HepG2 (cell line): ENCODE data around the gene PDC. TPM values are rescaled to one million over a fixed set of nuclear protein-coding genes. Genes with fewer than 3 reads are reported as not detected.
"Not testable (repeated sequence)": the region's sequence is repeated elsewhere in the genome, so short reads cannot be mapped to it uniquely, and the experiment has no call there.

ENCODE experiments used
- ATAC-seq: fragments of 200-7000 bp; cut with Tn5 transposase; 3 replicates; pipeline ENCODE4 v1.9.1; 2020; ENCODE audit warnings: mild to moderate bottlenecking, moderate library complexity
- BruUV-seq: library from RNA; stranded (reverse); fragments of 400-500 nt; replicated peaks from 2 replicates; lab custom pipeline; 2021; lab: Mats Ljungman, UMichigan
- CTCF ChIA-PET: fragments of 300-600 bp; formaldehyde crosslinking; extraction: SDS; loops from one replicate; lab custom pipeline; 2021; ENCODE audit warnings: low total read pairs, inconsistent platforms, low intra/inter-chr PET ratio; lab: Yijun Ruan, JAX
- POLR2A ChIA-PET: fragments of 350-600 bp; sonication (Branson Sonifier 250); formaldehyde crosslinking; loops from one replicate; lab custom pipeline; 2020; ENCODE audit warnings: antibody characterized with exemption, inconsistent platforms; lab: Yijun Ruan, JAX
- DNase-seq: peaks from one replicate; pipeline ENCODE4 v3.0.0-alpha.2; 2015; ENCODE audit warnings: low spot score
- FAIRE-seq: peaks from 3 replicates; lab custom pipeline; 2011; peaks lifted over from hg19 to GRCh38; lab: Jason Lieb, UNC
- H2AFZ ChIP-seq: one replicate; pipeline ENCODE4 v1.6.1; 2011; ENCODE audit warnings: low read length, inconsistent platforms
- H3K27ac ChIP-seq: fragments of 300-600 bp; 3 replicates; pipeline ENCODE4 v1.8.0; 2011; ENCODE audit warnings: mixed run types, mild to moderate bottlenecking, mixed read lengths, low read length, inconsistent platforms; ENCODE audit not compliant: insufficient read depth; ENCODE audit errors: extremely low read length
- H3K27me3 ChIP-seq, 2 experiments: fragments of 200-600 bp in 1 of 2; 2 replicates in 1 of 2; 3 replicates in 1 of 2; pipeline versions ENCODE4 v1.6.0 to v1.8.0; 2011; ENCODE audit warnings: low read length in 2 of 2, mild to moderate bottlenecking in 2 of 2, moderate library complexity in 2 of 2, inconsistent platforms in 1 of 2; ENCODE audit not compliant: insufficient read depth in 2 of 2, control insufficient read depth in 1 of 2
- H3K36me3 ChIP-seq, 2 experiments: fragments of 200-600 bp in 1 of 2; replicated peaks in 1 of 2; 2 replicates in 1 of 2; 3 replicates in 1 of 2; pipeline versions ENCODE4 v1.5.1 to v1.8.0; 2011; ENCODE audit warnings: low read length in 2 of 2, inconsistent platforms in 1 of 2; ENCODE audit not compliant: insufficient read depth in 2 of 2, control insufficient read depth in 1 of 2
- H3K4me1 ChIP-seq: 2 replicates; pipeline ENCODE4 v1.5.1; 2012; ENCODE audit warnings: low read length, inconsistent platforms; ENCODE audit not compliant: insufficient read depth
- H3K4me2 ChIP-seq: 2 replicates; pipeline ENCODE4 v1.6.0; 2011; ENCODE audit warnings: low read depth, low read length, inconsistent platforms
- H3K4me3 ChIP-seq, 3 experiments: fragments of 200-600 bp in 1 of 3; sonication (generic), shearing (Covaris generic) in 1 of 3; replicated peaks in 1 of 3; 2 replicates each; pipeline ENCODE4 v1.5.1; 2011 to 2016; ENCODE audit warnings: low read length in 3 of 3, inconsistent platforms in 2 of 3, low read depth in 2 of 3, mild to moderate bottlenecking in 2 of 3, control low read depth in 1 of 3, mixed read lengths in 1 of 3; ENCODE audit not compliant: insufficient read depth in 1 of 3
- H3K79me2 ChIP-seq: one replicate; pipeline ENCODE4 v1.6.1; 2011; ENCODE audit warnings: low read length, inconsistent platforms; ENCODE audit not compliant: insufficient read depth
- H3K9ac ChIP-seq: 2 replicates; pipeline ENCODE4 v1.6.0; 2011; ENCODE audit warnings: mild to moderate bottlenecking, low read depth, low read length, inconsistent platforms; ENCODE audit not compliant: insufficient read depth
- H3K9me3 ChIP-seq: 2 replicates; pipeline ENCODE4 v1.5.1; 2012; ENCODE audit warnings: mild to moderate bottlenecking, low read length
- H4K20me1 ChIP-seq: 2 replicates; pipeline ENCODE4 v1.6.0; 2011; ENCODE audit warnings: inconsistent platforms, mild to moderate bottlenecking, low read length, moderate library complexity; ENCODE audit not compliant: insufficient read depth
- SAFB2 ChIP-seq: sonication (generic); formaldehyde crosslinking; IDR thresholded peaks from 2 replicates; pipeline ENCODE4 v1.5.1; 2020; ENCODE audit warnings: missing genetic modification reagents, low read depth, mild to moderate bottlenecking, borderline replicate concordance
- SYNCRIP ChIP-seq: fragments of 200-400 bp; formaldehyde crosslinking; IDR thresholded peaks from 2 replicates; pipeline ENCODE4 v1.6.1; 2018; ENCODE audit warnings: mild to moderate bottlenecking, low read depth, low read length; ENCODE audit not compliant: insufficient read depth
- ZNF484 ChIP-seq: sonication (generic); formaldehyde crosslinking; IDR thresholded peaks from 2 replicates; pipeline ENCODE4 v1.5.1; 2020; ENCODE audit warnings: mild to moderate bottlenecking, low read depth, missing genetic modification reagents, borderline replicate concordance
- WGBS: methylation state at CpG from one replicate; pipeline ENCODE4 v1.1.6; 2017; ENCODE audit warnings: low lambda C conversion rate; 5-methylcytosine and 5-hydroxymethylcytosine counted together
- in situ Hi-C: cut with HindIII; loops from 2 replicates; pipeline ENCODE4 v1.10.0; 2017; ENCODE audit warnings: low pct_unique_long_range_greater_than_20kb; ENCODE audit not compliant: extremely low pct_ligation_motif_present
- intact Hi-C: fragments of 100-400 bp; cut with micrococcal nuclease; formaldehyde crosslinking; loops from one replicate; pipeline ENCODE4 v1.10.0; 2022; ENCODE audit not compliant: unreplicated experiment
- polyA plus RNA-seq, 8 experiments: library from polyadenylated mRNA; depleted of rRNA in 3 of 8; stranded (reverse) in 7 of 8; unstranded in 1 of 8; fragments of >200 nt; fragmentation: Illumina TruSeq in 4 of 8; extraction: Trizol in 4 of 8; gene quantifications; 2 replicates each; pipeline versions ENCODE4 v1.2.1 to v1.2.3, GENCODE V29; 2011 to 2016; ENCODE audit warnings: low read depth in 4 of 8, missing spikeins in 1 of 8, mixed read lengths in 1 of 8; ENCODE audit not compliant: insufficient read depth in 1 of 8
- total RNA-seq, 5 experiments: library from RNA; depleted of rRNA; stranded (reverse); fragments of >200 nt; fragmentation: Illumina TruSeq; extraction: Trizol; gene quantifications; 2 replicates each; pipeline ENCODE4 v1.2.3, GENCODE V29; 2016; ENCODE audit warnings: low read depth in 1 of 5
- TF ChIP-seq, protein P1 (sequence below): sonication (generic); formaldehyde crosslinking; IDR thresholded peaks from 2 replicates; pipeline ENCODE4 v1.4.0; 2020; ENCODE audit warnings: mild to moderate bottlenecking, missing genetic modification reagents
- TF ChIP-seq, protein P2 (sequence below): sonication (generic); formaldehyde crosslinking; IDR thresholded peaks from 2 replicates; pipeline ENCODE4 v1.5.1; 2020; ENCODE audit warnings: missing genetic modification reagents, mild to moderate bottlenecking, borderline replicate concordance

The PDC gene
- total and polyA plus RNA-seq, 2 of the 13 experiments (the other 11 are each of a cell fraction or from before 2014, with no cell fraction given): not detected

GRCh38 chr1:186463511-186463910 is 2.6 kb upstream of the PDC start (continued):
- TF ChIP-seq, protein P1, sequence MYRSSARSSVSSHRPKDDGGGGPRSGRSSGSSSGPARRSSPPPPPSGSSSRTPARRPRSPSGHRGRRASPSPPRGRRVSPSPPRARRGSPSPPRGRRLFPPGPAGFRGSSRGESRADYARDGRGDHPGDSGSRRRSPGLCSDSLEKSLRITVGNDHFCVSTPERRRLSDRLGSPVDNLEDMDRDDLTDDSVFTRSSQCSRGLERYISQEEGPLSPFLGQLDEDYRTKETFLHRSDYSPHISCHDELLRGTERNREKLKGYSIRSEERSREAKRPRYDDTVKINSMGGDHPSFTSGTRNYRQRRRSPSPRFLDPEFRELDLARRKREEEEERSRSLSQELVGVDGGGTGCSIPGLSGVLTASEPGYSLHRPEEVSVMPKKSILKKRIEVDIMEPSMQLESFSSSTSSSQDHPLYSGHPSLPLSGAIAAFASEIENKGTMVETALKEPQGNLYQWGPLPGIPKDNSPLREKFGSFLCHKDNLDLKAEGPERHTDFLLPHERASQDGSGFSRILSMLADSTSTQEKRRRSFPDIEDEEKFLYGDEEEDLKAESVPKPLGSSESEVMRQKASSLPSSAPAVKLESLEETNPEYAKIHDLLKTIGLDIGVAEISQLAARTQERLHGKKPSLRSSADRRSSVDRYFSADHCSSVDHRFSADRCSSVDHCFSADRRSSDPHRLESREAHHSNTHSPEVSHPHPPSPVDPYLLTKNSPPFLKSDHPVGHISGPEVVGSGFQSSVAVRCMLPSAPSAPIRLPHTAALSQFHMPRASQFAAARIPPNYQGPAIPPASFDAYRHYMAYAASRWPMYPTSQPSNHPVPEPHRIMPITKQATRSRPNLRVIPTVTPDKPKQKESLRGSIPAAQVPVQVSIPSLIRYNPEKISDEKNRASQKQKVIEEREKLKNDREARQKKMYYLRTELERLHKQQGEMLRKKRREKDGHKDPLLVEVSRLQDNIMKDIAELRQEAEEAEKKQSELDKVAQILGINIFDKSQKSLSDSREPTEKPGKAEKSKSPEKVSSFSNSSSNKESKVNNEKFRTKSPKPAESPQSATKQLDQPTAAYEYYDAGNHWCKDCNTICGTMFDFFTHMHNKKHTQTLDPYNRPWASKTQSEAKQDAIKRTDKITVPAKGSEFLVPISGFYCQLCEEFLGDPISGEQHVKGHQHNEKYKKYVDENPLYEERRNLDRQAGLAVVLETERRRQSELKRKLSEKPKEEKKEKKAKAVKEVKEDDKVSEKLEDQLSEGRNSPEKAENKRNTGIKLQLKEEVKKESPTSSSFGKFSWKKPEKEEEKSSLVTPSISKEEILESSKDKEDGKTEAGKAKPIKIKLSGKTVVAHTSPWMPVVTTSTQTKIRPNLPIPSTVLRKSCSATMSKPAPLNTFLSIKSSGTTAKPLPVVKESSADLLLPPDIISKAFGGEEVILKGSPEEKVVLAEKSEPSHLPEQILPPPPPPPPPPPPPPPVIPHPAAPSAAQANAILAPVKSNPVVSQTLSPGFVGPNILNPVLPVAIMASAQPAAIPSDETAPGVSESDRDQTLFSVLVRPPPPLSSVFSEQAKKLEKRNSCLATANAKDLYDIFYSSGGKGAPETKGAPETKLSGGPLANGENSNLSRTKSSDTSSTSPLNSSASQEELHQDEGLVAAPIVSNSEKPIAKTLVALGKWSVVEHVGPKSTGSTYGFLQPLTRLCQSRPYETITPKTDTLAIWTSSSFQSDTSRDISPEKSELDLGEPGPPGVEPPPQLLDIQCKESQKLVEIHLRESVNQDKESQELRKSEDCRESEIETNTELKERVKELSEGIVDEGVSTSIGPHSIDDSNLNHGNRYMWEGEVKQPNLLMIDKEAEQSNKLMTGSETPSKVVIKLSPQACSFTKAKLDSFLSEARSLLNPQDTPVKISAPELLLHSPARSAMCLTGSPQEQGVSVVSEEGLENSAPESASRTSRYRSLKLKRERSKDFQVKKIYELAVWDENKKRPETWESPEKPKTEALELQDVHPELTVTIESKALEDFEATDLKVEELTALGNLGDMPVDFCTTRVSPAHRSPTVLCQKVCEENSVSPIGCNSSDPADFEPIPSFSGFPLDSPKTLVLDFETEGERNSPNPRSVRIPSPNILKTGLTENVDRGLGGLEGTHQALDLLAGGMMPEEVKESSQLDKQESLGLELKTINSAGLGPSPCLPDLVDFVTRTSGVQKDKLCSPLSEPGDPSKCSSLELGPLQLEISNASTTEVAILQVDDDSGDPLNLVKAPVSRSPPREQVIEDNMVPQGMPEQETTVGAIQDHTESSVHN (CRISPR knock-in tag): no peak
- TF ChIP-seq, protein P2, sequence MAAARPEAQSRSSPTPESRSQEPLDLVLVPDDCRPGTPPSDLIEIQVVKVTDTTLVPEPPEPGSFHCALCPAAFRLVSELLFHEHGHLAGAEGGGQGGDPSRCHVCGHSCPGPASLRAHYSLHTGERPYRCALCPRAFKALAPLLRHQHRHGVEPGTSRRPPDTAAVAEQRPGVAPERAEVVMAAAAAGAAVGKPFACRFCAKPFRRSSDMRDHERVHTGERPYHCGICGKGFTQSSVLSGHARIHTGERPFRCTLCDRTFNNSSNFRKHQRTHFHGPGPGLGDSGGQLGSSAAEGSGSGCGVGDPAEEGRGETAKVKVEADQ (CRISPR knock-in tag): no peak
- TF ChIP-seq ZNF484 (CRISPR knock-in tag) (no peak), SAFB2 (CRISPR knock-in tag) (no peak), SYNCRIP (no peak)

GRCh38 chr1:186459161-186459560 is 1.8 kb downstream of the PDC start:
- CTCF ChIA-PET, POLR2A ChIA-PET, H3K9me3 ChIP-seq, H3K27ac ChIP-seq, intact Hi-C loops, H3K79me2 ChIP-seq, H3K4me3 ChIP-seq, H3K4me1 ChIP-seq, H3K9ac ChIP-seq, ATAC-seq, BruUV-seq, H2AFZ ChIP-seq, in situ Hi-C loops, DNase-seq, H3K36me3 ChIP-seq, H4K20me1 ChIP-seq, H3K4me2 ChIP-seq, FAIRE-seq, H3K27me3 ChIP-seq: not testable (repeated sequence)
- WGBS: 77% methylated on average over 14 of the region's 14 CpGs
